ENCODE data around the gene C10orf67. TPM values are rescaled to one million over a fixed set of nuclear protein-coding genes. Genes with fewer than 3 reads are reported as not detected.

Gene C10orf67
- total and polyA plus RNA-seq, 2 of the 8 experiments (the other 6 are each of a cell fraction or from before 2014, with no cell fraction given), result 0.05 to 0.11 TPM

DNA sequence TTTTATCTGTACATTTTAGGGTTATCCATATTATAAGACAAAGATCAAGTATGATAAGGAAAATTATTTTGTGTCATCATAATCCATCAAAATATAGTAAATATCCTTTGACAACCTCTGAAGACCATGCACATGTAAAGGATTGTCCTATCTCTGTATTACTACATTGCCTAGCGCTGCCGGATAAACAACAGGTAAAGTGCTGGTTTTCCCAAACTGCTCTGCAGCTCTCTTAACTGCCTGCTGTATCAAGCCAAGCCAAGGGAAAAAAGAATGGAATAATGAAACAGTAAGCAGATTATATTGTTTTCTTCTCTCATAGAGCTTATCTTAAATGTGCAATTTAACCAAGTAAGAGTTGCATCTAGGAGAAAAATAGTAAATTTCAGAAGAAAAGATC is 81.7 kb downstream of the C10orf67 start:
- ChIA-PET CTCF (ENCODE audit: partially characterized antibody) (interaction anchor here (0.7 to 2.4 kb wide), 3 partner anchors 12 to 71 kb away, joined by 3 to 7 read pairs (median 4); partner anchors contain the start of gene PTF1A), POLR2A (ENCODE audit: partially characterized antibody) (no interaction called here)
- no peak overlapping the region for H2AFZ ChIP-seq (ENCODE audit: low read length)
- TF ChIP-seq SP4 (IDR thresholded peaks at IDR 0.05; ENCODE audit: low read length), result no peak
- no peak for TF ChIP-seq SIN3A (conservative IDR thresholded peaks at IDR 0.05 in 1 of 2, IDR thresholded peaks at IDR 0.05 in 1 of 2; ENCODE audit: low read depth in 1 of 2, low read length in 2 of 2)
- TF ChIP-seq ZNF274 (IDR thresholded peaks at IDR 0.05; ENCODE audit: borderline replicate concordance, extremely low read depth, low read length), result no peak
- no peak for TF ChIP-seq USF2 (IDR thresholded peaks at IDR 0.05; ENCODE audit: low read length)
- no peak for TF ChIP-seq SRF (IDR thresholded peaks at IDR 0.05; ENCODE audit: low read depth, low read length)
- TF ChIP-seq, protein P1, sequence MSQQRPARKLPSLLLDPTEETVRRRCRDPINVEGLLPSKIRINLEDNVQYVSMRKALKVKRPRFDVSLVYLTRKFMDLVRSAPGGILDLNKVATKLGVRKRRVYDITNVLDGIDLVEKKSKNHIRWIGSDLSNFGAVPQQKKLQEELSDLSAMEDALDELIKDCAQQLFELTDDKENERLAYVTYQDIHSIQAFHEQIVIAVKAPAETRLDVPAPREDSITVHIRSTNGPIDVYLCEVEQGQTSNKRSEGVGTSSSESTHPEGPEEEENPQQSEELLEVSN (IDR thresholded peaks at IDR 0.05), result no peak
- no peak for TF ChIP-seq SP1 (IDR thresholded peaks at IDR 0.05; ENCODE audit: low read depth, low read length)
- no peak for TF ChIP-seq POLR2AphosphoS5 (IDR thresholded peaks at IDR 0.05; ENCODE audit: low read depth, low read length)
- no peak for TF ChIP-seq ASH2L (IDR thresholded peaks at IDR 0.05; ENCODE audit: low read length)
- no peak for TF ChIP-seq SIX5 (IDR thresholded peaks at IDR 0.05; ENCODE audit: low read depth, low read length)
- TF ChIP-seq GTF2F1 (IDR thresholded peaks at IDR 0.05; ENCODE audit: borderline replicate concordance, low read depth, low read length), result no peak
- no peak for TF ChIP-seq RBBP5 (IDR thresholded peaks at IDR 0.05; ENCODE audit: borderline replicate concordance, low read depth, low read length)
- TF ChIP-seq CBX8 (IDR thresholded peaks at IDR 0.05; ENCODE audit: borderline replicate concordance, low read depth, low read length), result no peak
- no peak for TF ChIP-seq PHF8 (conservative IDR thresholded peaks at IDR 0.05; ENCODE audit: low read depth, low read length)

More for the DNA sequence above, 81.7 kb downstream of the C10orf67 start:
- Histone ChIP-seq H3K4me1 (replicated peaks in 1 of 4; ENCODE audit: control insufficient read depth in 3 of 4, insufficient read depth in 4 of 4, low read length in 3 of 4) (no peaks in the 10 kb centered on the region; a peak in 1 of 7 replicates), H3K9me3 (ENCODE audit: insufficient read depth in 2 of 2, low read depth in 1 of 2, low read length in 1 of 2) (no peaks in the 10 kb centered on the region), H3K27ac (ENCODE audit: low read depth, low read length) (no peak overlapping the region), H3K4me3 (ENCODE audit: extremely low read depth in 1 of 4, insufficient read depth in 2 of 4, low read depth in 3 of 4, low read length in 4 of 4) (no peak overlapping the region), H3K27me3 (replicated peaks in 1 of 4; ENCODE audit: control insufficient read depth in 3 of 4, extremely low read depth in 1 of 4, insufficient read depth in 3 of 4, low read length in 3 of 4) (no peaks in the 10 kb centered on the region), H2BK5ac (ENCODE audit: low read depth, low read length) (no peak overlapping the region), H4K91ac (replicated peaks; ENCODE audit: insufficient read length, low read length) (no peak overlapping the region), H3K23me2 (ENCODE audit: low read depth, low read length) (no peaks in the 10 kb centered on the region), H2BK12ac (ENCODE audit: low read depth, low read length) (no peak overlapping the region), H3K36me3 (ENCODE audit: control insufficient read depth in 2 of 4, insufficient read depth in 4 of 4, low read length in 3 of 4) (no peaks in the 10 kb centered on the region), H4K20me1 (replicated peaks in 1 of 2; ENCODE audit: control insufficient read depth in 1 of 2, insufficient read depth in 2 of 2, low read length in 2 of 2) (no peaks in the 10 kb centered on the region), H3K56ac (replicated peaks; ENCODE audit: insufficient read length, low read depth, low read length) (no peak overlapping the region), H3K14ac (ENCODE audit: insufficient read length) (no peak overlapping the region), H3K79me1 (ENCODE audit: low read depth, low read length) (no peaks in the 10 kb centered on the region), H3K4ac (replicated peaks; ENCODE audit: insufficient read length, low read depth, low read length) (no peak overlapping the region), H4K5ac (ENCODE audit: insufficient read length, low read depth, low read length) (no peak overlapping the region), H3K23ac (ENCODE audit: insufficient read length) (no peak overlapping the region), H3K9ac (replicated peaks in 1 of 4; ENCODE audit: extremely low read depth in 1 of 4, low read depth in 3 of 4, low read length in 3 of 4) (no peak overlapping the region), H4K8ac (ENCODE audit: extremely low read depth, insufficient read depth, low read length) (no peak overlapping the region), H2BK120ac (replicated peaks; ENCODE audit: low read depth, low read length) (no peak overlapping the region), H3K18ac (ENCODE audit: extremely low read depth, low read length) (no peak overlapping the region), H2BK15ac (ENCODE audit: low read length) (no peak overlapping the region), H3K79me2 (ENCODE audit: control insufficient read depth in 1 of 2, insufficient read depth in 2 of 2, low read length in 2 of 2) (no peaks in the 10 kb centered on the region), H2BK20ac (ENCODE audit: low read length) (no peak overlapping the region), H2AK5ac (ENCODE audit: low read depth, low read length) (no peak overlapping the region), H3K4me2 (ENCODE audit: insufficient read depth in 1 of 2, low read depth in 2 of 2, low read length in 2 of 2) (no peak overlapping the region)
- 100% methylated on average over 2 of the region's 2 CpGs; no CpG with 5 or more reads in 1 of the 2 experiments for WGBS, 2 experiments (ENCODE audit: extremely low coverage in 1 of 2, insufficient coverage in 1 of 2, insufficient read length in 1 of 2, insufficient replicate concordance in 2 of 2, low coverage in 1 of 2, low lambda C conversion rate in 2 of 2, missing lambda C conversion rate in 1 of 2)
- DNase-seq (ENCODE audit: low read depth in 1 of 2, low spot score in 2 of 2), result no peak
- FAIRE-seq, result no peak

All from H1 (cell line).